GM12865 (cell line): ENCODE measurements around the gene LUM.

ENCODE experiments used
- DNase-seq: peaks from one replicate; pipeline ENCODE4 v3.0.0; 2010; ENCODE audit warnings: low read depth
- H3K4me3 ChIP-seq: 2 replicates; pipeline ENCODE4 v1.5.1; 2011; ENCODE audit warnings: mild to moderate bottlenecking, low read depth, low read length, control low read depth
- TF ChIP-seq, protein P1 (sequence below): IDR thresholded peaks from 2 replicates; pipeline ENCODE4 v1.5.1; 2011; ENCODE audit warnings: low read length, control low read depth, low read depth, inconsistent platforms; ENCODE audit not compliant: insufficient read depth; ENCODE audit errors: missing control alignments

Gene LUM

DNA sequence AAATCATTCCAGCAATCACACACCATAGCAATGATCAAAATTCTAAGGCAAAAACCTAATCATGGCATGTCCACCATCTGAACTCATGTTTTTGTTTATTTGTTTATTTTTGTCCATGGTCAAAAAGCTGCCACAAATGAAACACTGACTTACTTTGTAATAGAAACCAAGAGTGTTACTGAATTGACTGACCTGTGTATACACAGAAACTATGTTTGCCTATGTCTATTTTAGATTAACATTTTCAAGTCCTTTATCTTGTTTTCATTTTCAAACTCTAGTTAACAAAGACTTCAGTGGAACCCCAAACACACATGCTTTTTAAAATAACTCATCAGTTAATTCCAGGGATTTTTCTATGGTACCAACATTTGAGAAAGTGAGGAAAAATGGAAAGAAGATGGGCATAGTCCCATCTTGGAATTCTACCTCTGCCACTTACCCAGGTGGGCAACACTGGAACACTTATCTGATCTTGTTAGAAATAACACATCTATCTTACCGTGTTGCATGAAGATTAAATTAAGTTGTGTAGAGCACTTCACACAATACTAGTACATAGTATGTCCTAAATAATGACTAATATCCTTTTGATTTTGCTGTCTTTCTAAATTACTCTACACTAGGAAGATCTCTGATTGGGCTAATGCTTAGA lies 6.4 kb downstream of the LUM start:
- TF ChIP-seq, protein P1, sequence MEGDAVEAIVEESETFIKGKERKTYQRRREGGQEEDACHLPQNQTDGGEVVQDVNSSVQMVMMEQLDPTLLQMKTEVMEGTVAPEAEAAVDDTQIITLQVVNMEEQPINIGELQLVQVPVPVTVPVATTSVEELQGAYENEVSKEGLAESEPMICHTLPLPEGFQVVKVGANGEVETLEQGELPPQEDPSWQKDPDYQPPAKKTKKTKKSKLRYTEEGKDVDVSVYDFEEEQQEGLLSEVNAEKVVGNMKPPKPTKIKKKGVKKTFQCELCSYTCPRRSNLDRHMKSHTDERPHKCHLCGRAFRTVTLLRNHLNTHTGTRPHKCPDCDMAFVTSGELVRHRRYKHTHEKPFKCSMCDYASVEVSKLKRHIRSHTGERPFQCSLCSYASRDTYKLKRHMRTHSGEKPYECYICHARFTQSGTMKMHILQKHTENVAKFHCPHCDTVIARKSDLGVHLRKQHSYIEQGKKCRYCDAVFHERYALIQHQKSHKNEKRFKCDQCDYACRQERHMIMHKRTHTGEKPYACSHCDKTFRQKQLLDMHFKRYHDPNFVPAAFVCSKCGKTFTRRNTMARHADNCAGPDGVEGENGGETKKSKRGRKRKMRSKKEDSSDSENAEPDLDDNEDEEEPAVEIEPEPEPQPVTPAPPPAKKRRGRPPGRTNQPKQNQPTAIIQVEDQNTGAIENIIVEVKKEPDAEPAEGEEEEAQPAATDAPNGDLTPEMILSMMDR, result no peak
- H3K4me3 ChIP-seq, result no peak overlapping the region
- DNase-seq, result peak; percentile 30

DNA sequence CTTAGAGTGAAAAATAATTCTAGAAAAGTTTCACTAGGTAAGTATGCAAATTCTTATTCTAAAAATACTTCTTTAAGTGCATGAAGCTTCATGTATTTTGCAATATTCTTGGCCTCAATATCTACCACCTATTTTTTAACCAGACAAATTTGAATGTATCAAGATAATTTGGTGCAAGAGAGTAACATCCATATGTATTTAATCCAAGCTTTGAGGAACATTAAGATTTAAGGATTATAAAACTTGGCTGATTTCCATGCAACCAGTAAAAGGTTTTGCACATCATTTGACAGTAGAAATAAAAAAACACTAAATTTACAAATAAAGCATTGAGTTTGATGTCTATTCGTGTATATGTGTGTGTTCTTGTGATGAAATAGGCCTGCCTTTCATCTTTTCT lies 7.7 kb downstream of the LUM start:
- TF ChIP-seq, protein P1, result no peak
- DNase-seq, result no peak
- H3K4me3 ChIP-seq, result no peak overlapping the region

DNA sequence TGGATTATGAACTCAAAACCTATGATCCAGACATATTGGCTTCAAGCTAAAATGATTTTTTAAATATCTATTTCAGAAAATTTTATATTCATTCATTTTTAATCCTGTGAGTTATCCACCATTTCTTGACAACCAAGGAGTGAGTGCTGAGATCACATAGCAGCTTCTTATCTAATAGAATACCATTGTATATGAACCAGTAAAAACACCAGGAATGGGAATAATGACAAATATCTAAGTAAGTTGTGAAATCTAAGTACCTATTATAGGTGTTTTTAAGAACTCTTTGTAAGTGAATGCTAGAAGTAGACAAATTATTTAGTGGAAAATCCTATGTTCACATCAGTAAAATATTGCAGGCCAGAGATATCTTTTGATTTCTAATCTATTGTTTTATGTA lies 8.2 kb downstream of the LUM start:
- no peak for DNase-seq
- no peak overlapping the region for H3K4me3 ChIP-seq
- TF ChIP-seq, protein P1, result no peak

DNA sequence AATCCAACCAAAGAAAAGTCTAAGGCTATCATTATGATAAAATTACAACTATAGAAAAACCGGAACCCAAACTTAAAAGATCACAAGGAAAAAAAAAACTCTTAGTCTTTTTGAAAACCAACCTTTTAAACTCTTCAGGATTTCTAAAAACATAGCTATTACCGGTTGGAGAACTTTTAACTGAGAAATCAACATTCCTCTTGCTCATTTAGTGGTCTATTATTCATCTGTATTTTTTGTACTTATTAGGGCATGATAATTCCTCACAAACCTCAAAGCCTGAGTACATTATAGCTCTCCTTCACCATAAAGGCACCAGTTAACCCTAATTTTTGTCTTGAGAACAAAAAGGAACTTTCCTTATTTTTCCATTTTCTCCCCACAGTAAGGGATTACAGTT lies 10.4 kb downstream of the LUM start:
- H3K4me3 ChIP-seq, result no peak overlapping the region
- no peak for DNase-seq
- TF ChIP-seq, protein P1, result no peak

DNA sequence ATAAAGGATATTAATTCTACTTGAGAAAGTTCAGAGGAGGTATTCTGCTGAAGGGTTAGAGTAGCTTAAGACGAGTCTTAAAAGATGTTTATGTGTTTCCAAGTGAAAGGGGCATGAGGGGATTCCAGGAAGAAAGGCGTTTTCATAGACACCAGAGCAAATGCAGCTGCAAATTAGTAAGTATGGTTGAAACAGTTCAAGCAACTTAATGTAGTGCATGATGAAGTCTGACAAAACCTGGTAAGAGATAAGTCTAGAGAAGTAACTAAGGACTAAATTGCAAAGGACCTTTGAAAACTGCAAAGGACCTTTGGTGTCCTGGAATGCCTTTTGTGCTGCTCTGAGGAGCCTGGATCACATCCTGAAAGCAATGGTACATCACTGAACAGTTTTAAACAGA lies 11.5 kb downstream of the LUM start:
- no peak overlapping the region for H3K4me3 ChIP-seq
- no peak for DNase-seq
- TF ChIP-seq, protein P1, result no peak

DNA sequence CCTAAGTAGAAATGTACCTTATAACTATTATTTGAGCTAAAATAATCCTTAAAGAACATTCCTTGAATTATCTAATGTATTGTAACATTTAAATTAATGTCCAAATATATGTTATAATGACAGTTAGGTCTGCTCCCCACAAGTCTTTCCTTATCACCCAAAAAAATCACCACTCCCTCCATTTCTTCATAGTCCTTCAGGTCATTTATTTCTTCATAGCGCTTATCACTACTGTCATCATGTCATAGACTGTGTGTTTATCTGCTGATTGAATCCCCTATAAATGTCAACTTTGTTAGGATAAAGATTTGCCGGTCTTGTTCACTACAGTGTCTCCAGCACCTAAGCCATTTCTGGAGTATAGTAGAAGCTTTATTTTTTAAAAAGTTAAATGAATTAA lies 12.0 kb downstream of the LUM start:
- no peak for DNase-seq
- TF ChIP-seq, protein P1, result no peak
- no peak overlapping the region for H3K4me3 ChIP-seq

DNA sequence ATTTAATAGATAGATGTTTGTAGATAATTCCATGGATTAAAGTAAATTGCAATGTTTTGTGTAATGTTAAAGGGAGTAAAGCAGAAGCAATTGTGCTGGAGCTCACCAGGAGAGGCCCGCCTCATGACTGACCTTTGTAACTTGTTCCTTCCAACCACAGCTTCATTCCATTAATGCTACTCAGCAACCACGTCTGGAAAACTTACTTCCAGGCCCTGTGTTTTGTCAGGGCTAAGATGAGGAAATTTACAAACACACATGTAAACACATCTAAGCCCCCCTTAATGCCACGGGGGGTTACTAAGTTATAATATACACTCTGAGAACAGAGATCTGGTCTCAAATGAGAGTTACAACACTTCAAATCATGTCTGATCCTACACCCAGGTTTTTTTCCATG lies 12.4 kb downstream of the LUM start:
- TF ChIP-seq, protein P1, result no peak
- H3K4me3 ChIP-seq, result no peak overlapping the region
- no peak for DNase-seq
